ENCODE results near the gene TUBD1. TPM values are rescaled to one million over a fixed set of nuclear protein-coding genes. Genes with fewer than 3 reads are reported as not detected.

The TUBD1 gene
- total and polyA plus RNA-seq, 2 of the 13 experiments (the other 11 are each of a cell fraction or from before 2014, with no cell fraction given), result 18.2 to 25.9 TPM

DNA sequence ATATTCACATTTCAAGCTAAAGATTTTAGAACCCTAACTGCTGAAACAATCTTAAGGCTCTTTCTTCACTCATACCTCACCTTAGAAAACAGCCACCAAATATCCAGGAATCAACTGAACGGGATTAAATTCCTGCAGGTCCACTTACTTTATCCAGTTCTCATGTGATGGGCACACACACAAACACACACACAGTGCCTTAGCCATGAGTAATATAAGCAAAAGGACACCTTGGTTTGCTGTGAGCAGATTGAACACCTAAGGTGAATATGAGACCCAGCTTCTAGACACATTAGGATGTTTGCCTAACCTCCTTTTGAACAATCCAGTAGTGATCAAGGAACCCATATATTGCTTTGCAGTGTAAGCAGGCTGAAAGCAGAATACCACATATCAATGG is 81.5 kb downstream of the TUBD1 start (continued):
- no peak for TF ChIP-seq IRF1 (CRISPR knock-in tag; IDR thresholded peaks at IDR 0.05; ENCODE audit: low read depth)
- TF ChIP-seq CERS6 (CRISPR knock-in tag; IDR thresholded peaks at IDR 0.05), result no peak
- TF ChIP-seq, protein P1, sequence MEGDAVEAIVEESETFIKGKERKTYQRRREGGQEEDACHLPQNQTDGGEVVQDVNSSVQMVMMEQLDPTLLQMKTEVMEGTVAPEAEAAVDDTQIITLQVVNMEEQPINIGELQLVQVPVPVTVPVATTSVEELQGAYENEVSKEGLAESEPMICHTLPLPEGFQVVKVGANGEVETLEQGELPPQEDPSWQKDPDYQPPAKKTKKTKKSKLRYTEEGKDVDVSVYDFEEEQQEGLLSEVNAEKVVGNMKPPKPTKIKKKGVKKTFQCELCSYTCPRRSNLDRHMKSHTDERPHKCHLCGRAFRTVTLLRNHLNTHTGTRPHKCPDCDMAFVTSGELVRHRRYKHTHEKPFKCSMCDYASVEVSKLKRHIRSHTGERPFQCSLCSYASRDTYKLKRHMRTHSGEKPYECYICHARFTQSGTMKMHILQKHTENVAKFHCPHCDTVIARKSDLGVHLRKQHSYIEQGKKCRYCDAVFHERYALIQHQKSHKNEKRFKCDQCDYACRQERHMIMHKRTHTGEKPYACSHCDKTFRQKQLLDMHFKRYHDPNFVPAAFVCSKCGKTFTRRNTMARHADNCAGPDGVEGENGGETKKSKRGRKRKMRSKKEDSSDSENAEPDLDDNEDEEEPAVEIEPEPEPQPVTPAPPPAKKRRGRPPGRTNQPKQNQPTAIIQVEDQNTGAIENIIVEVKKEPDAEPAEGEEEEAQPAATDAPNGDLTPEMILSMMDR (CRISPR knock-in tag; IDR thresholded peaks at IDR 0.05), result no peak
- no peak for TF ChIP-seq ZNF768 (CRISPR knock-in tag; IDR thresholded peaks at IDR 0.05)
- TF ChIP-seq ZNF225 (CRISPR knock-in tag; IDR thresholded peaks at IDR 0.05), result no peak
- no peak for TF ChIP-seq NAIF1 (CRISPR knock-in tag; IDR thresholded peaks at IDR 0.05; ENCODE audit: borderline replicate concordance)

DNA sequence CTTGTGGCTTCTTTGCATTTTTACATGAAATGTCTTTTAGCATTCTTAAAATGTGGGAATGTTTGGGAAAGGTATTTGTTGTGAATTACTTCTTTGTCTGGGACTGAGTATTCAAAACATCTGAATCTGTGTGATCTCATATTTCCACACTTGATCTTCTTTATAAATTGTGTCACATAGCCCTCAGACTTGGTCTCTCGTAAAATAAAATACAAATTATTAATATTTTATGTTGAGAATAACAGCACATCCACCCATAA is 81.9 kb downstream of the TUBD1 start:
- no peak for ATAC-seq
- no peak overlapping the region for H3K27ac ChIP-seq (ENCODE audit: extremely low read length, insufficient read depth, low read length)
- WGBS (ENCODE audit: low lambda C conversion rate), result 100% methylated on average over 1 of the region's 1 CpG
- H3K9ac ChIP-seq (ENCODE audit: insufficient read depth, low read depth, low read length), result no peak overlapping the region
- H3K4me1 ChIP-seq (ENCODE audit: insufficient read depth, low read length), result peaks cover 10% of the 10 kb centered on the region
- in situ Hi-C loops (cut with HindIII; ENCODE audit: extremely low pct_ligation_motif_present, low pct_unique_long_range_greater_than_20kb) (no loop called here), intact Hi-C loops (cut with micrococcal nuclease; ENCODE audit: unreplicated experiment) (no loop called here)
- no peaks in the 10 kb centered on the region; a peak in 1 of 5 replicates for H3K27me3 ChIP-seq (ENCODE audit: control insufficient read depth in 1 of 2, insufficient read depth in 2 of 2, low read length in 2 of 2)
- H3K79me2 ChIP-seq (ENCODE audit: insufficient read depth, low read length), result no peaks in the 10 kb centered on the region
- ChIA-PET POLR2A (interaction anchor here (1.1 to 1.6 kb wide), 2 partner anchors 14 to 26 kb away, joined by 3 to 4 read pairs; no protein-coding TSS in a partner anchor), CTCF (ENCODE audit: low intra/inter-chr PET ratio, low total read pairs) (no interaction called here)
- peaks cover 7 to 28% of the 10 kb centered on the region in 2 experiments for H3K36me3 ChIP-seq (replicated peaks in 1 of 2; ENCODE audit: control insufficient read depth in 1 of 2, insufficient read depth in 2 of 2, low read length in 2 of 2)
- H3K9me3 ChIP-seq (ENCODE audit: low read length), result no peaks in the 10 kb centered on the region
- no peak overlapping the region for H3K4me3 ChIP-seq (replicated peaks in 1 of 3; ENCODE audit: insufficient read depth in 1 of 3, low read depth in 2 of 3, low read length in 3 of 3)
- H4K20me1 ChIP-seq (ENCODE audit: insufficient read depth, low read length), result no peaks in the 10 kb centered on the region
- BruUV-seq (replicated peaks), result no TSS peak
- FAIRE-seq, result no peak
- no peak overlapping the region for H3K4me2 ChIP-seq (ENCODE audit: low read depth, low read length)
- DNase-seq (ENCODE audit: low spot score), result no peak
- H2AFZ ChIP-seq (ENCODE audit: low read length), result no peak overlapping the region
- TF ChIP-seq, protein P2, sequence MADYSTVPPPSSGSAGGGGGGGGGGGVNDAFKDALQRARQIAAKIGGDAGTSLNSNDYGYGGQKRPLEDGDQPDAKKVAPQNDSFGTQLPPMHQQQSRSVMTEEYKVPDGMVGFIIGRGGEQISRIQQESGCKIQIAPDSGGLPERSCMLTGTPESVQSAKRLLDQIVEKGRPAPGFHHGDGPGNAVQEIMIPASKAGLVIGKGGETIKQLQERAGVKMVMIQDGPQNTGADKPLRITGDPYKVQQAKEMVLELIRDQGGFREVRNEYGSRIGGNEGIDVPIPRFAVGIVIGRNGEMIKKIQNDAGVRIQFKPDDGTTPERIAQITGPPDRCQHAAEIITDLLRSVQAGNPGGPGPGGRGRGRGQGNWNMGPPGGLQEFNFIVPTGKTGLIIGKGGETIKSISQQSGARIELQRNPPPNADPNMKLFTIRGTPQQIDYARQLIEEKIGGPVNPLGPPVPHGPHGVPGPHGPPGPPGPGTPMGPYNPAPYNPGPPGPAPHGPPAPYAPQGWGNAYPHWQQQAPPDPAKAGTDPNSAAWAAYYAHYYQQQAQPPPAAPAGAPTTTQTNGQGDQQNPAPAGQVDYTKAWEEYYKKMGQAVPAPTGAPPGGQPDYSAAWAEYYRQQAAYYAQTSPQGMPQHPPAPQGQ (CRISPR knock-in tag; IDR thresholded peaks at IDR 0.05; ENCODE audit: borderline replicate concordance), result no peak
- TF ChIP-seq ZNF878 (CRISPR knock-in tag; IDR thresholded peaks at IDR 0.05), result no peak
- no peak for TF ChIP-seq TAF1 (CRISPR knock-in tag; IDR thresholded peaks at IDR 0.05)
- TF ChIP-seq MXD1 (CRISPR knock-in tag; IDR thresholded peaks at IDR 0.05), result no peak
- TF ChIP-seq FOSL2 (CRISPR knock-in tag; IDR thresholded peaks at IDR 0.05), result no peak
- TF ChIP-seq, protein P3, sequence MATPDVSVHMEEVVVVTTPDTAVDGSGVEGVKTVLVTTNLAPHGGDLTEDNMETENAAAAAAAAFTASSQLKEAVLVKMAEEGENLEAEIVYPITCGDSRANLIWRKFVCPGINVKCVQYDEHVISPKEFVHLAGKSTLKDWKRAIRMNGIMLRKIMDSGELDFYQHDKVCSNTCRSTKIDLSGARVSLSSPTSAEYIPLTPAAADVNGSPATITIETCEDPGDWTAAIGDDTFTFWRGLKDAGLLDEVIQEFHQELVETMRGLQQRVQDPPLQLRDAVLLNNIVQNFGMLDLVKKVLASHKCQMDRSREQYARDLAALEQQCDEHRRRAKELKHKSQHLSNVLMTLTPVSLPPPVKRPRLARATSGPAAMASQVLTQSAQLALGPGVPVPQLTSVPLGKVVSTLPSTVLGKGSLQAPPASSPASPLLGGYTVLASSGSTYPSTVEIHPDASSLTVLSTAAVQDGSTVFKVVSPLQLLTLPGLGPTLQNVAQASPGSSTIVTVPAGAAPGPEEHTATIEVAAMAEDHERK (CRISPR knock-in tag; IDR thresholded peaks at IDR 0.05; ENCODE audit: low read depth), result no peak
